Esophagus squamous epithelium (tissue), 4 donors: ENCODE data around the gene NEU4.

Experiments
- POLR2A ChIP-seq, 4 donors: fragments of 450-650 bp; IDR thresholded peaks; one replicate each; pipeline ENCODE4 v1.6.1; 2017; ENCODE audit warnings: antibody characterized with exemption in 4 of 4, mild to moderate bottlenecking in 4 of 4, moderate library complexity in 3 of 4
- TF ChIP-seq, protein P1 (sequence below), 6 experiments: fragments of 450-650 bp in 4 of 6; fragments of 200-600 bp in 2 of 6; sonication (generic) in 2 of 6; IDR thresholded peaks; one replicate each; pipeline ENCODE4 v1.5.1; 2016 to 2019; ENCODE audit warnings: antibody characterized with exemption in 6 of 6, mild to moderate bottlenecking in 4 of 6, moderate library complexity in 4 of 6

DNA sequence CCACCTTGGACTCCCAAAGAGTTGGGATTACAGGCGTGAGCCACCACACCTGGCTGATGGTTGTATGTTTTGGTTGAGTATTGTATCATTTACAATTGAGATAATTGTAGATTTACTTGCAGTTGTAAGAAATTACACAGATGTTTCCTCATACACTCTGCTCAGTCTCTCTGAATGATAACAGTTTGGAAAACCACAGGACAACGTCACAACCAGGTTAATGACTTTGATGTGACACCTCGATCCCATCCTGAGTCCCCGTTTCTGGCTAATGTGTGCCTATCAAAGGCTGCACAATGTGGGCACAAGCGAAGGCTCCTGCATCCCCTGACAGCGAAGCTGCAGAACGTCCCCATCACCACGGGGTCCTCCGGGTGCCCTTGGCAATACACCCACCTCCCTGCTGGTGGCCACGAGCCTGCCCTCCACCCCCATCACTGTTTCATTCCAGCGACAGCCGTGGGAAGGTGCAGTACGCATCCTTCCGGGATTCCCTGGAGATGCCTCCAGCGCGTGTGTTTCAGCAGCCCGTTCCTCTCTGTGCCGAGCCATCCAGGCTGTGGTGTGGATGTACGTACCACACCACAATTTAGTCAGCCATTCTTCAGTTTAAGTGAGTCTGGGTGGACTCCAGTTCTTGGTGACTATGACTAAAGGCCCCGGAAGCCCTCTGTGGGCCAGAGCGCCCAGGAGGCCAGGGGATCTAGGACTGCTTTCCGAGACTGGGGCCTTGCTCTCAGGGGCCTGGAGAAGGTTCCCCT is 54.0 kb downstream of the NEU4 start:
- TF ChIP-seq, protein P1, sequence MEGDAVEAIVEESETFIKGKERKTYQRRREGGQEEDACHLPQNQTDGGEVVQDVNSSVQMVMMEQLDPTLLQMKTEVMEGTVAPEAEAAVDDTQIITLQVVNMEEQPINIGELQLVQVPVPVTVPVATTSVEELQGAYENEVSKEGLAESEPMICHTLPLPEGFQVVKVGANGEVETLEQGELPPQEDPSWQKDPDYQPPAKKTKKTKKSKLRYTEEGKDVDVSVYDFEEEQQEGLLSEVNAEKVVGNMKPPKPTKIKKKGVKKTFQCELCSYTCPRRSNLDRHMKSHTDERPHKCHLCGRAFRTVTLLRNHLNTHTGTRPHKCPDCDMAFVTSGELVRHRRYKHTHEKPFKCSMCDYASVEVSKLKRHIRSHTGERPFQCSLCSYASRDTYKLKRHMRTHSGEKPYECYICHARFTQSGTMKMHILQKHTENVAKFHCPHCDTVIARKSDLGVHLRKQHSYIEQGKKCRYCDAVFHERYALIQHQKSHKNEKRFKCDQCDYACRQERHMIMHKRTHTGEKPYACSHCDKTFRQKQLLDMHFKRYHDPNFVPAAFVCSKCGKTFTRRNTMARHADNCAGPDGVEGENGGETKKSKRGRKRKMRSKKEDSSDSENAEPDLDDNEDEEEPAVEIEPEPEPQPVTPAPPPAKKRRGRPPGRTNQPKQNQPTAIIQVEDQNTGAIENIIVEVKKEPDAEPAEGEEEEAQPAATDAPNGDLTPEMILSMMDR (IDR thresholded peaks at IDR 0.05), result no peak
- TF ChIP-seq POLR2A (IDR thresholded peaks at IDR 0.05), result no peak
